ENCODE data around the gene CLDN20. TPM values are rescaled to one million over a fixed set of nuclear protein-coding genes. Genes with fewer than 3 reads are reported as not detected.

Gene CLDN20, protein sequence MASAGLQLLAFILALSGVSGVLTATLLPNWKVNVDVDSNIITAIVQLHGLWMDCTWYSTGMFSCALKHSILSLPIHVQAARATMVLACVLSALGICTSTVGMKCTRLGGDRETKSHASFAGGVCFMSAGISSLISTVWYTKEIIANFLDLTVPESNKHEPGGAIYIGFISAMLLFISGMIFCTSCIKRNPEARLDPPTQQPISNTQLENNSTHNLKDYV
- not detected in 2 replicates for total RNA-seq

GRCh38 chr6:155263373-155264063 lies at the start of gene CLDN20:
Gene CLDN20, plus strand, starts transcription at chr6:155264013. Its CDS starts 11,707 bp downstream, at chr6:155275720.

GRCh38 chr6:155314092-155314772 lies 50.4 kb downstream of the CLDN20 start, which contains the start of gene TFB1M:
Gene TFB1M, minus strand, starts transcription at chr6:155314484. Its CDS starts 56 bp downstream, at chr6:155314428.

Other genes starting within 250 kb of the CLDN20 start
- gene TFB1M, start 50.5 kb downstream of the CLDN20 start, total RNA-seq: 9.4 and 12.0 TPM in 2 replicates
- not detected in 2 replicates for gene NOX3, start 191.8 kb downstream of the CLDN20 start, total RNA-seq

Measured in placental epithelial cell (primary cell).